Measurements from ENCODE around the gene PALB2. TPM values are rescaled to one million over a fixed set of nuclear protein-coding genes. Genes with fewer than 3 reads are reported as not detected.

Gene PALB2
- total RNA-seq, 6 donors from 2014 or later, result 6.4 to 32.5 (median 11.6) TPM

DNA sequence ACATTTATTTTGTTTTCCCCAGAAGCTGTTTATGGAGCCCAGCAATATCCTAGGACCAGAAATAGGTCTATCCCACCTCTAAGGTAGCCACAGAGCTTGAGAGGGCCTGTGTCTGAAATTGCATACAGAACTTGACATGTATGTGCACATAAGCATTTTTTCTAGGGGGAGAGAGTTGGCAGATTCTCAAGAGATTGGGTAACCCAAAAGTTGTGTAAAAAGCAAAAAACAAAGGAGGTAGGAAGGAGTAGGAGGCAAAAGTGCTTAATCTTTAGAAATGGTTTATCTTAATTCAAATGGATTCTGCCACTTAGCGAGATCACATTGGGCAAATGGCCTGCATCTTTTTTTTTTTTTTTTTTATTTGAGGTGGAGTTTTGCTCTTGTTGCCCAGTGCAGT is 41.1 kb upstream of the PALB2 start:
- ATAC-seq (ENCODE audit: low FRiP score in 2 of 2) (no peak), DNase-seq (no peak)
- Histone ChIP-seq H3K27me3 (no peaks in the 10 kb centered on the region), H3K36me3 (peaks cover 6 to 37% (median 23%) of the 10 kb centered on the region in 4 donors), H3K4me3 (no peak overlapping the region), H3K27ac (no peak overlapping the region), H3K4me1 (peaks cover 11 to 19% (median 17%) of the 10 kb centered on the region in 4 donors), H3K9me3 (no peaks in the 10 kb centered on the region)
- WGBS, 2 donors, result 63 to 89% methylated on average over 1 of the region's 1 CpG
- TF ChIP-seq EP300 (IDR thresholded peaks at IDR 0.05), result no peak
- TF ChIP-seq POLR2AphosphoS5 (IDR thresholded peaks at IDR 0.05), result no peak
- no peak for TF ChIP-seq POLR2A (IDR thresholded peaks at IDR 0.05)
- TF ChIP-seq, protein P1, sequence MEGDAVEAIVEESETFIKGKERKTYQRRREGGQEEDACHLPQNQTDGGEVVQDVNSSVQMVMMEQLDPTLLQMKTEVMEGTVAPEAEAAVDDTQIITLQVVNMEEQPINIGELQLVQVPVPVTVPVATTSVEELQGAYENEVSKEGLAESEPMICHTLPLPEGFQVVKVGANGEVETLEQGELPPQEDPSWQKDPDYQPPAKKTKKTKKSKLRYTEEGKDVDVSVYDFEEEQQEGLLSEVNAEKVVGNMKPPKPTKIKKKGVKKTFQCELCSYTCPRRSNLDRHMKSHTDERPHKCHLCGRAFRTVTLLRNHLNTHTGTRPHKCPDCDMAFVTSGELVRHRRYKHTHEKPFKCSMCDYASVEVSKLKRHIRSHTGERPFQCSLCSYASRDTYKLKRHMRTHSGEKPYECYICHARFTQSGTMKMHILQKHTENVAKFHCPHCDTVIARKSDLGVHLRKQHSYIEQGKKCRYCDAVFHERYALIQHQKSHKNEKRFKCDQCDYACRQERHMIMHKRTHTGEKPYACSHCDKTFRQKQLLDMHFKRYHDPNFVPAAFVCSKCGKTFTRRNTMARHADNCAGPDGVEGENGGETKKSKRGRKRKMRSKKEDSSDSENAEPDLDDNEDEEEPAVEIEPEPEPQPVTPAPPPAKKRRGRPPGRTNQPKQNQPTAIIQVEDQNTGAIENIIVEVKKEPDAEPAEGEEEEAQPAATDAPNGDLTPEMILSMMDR (IDR thresholded peaks at IDR 0.05), result no peak

DNA sequence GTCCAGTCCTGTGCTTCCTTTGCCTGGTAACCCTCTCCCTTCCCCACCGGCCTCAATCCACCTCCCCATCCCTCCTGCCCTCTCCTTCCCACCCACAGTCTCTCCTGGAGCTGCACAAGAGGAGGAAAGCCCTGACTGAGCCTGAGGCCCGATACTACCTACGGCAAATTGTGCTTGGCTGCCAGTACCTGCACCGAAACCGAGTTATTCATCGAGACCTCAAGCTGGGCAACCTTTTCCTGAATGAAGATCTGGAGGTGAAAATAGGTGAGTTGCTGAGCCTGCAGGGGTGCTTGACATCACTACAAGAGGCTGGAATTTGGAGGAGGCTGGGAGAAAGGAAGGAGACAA is 38.9 kb upstream of the PALB2 start:
- Histone ChIP-seq H3K9me3 (no peaks in the 10 kb centered on the region), H3K27me3 (no peaks in the 10 kb centered on the region), H3K27ac (no peak overlapping the region), H3K36me3 (peaks cover 5 to 34% (median 15%) of the 10 kb centered on the region in 4 donors), H3K4me1 (peaks cover 11 to 19% (median 17%) of the 10 kb centered on the region in 4 donors), H3K4me3 (peak overlapping the region in 2 of 4 donors; percentile 42 to 67)
- no peak for ATAC-seq (ENCODE audit: low FRiP score in 2 of 2)
- DNase-seq, result no peak
- WGBS, 2 donors, result 52 to 61% methylated on average over 6 of the region's 6 CpGs
- TF ChIP-seq POLR2AphosphoS5 (IDR thresholded peaks at IDR 0.05) (no peak), EP300 (IDR thresholded peaks at IDR 0.05) (no peak), POLR2A (IDR thresholded peaks at IDR 0.05) (no peak)
- TF ChIP-seq, protein P1 (IDR thresholded peaks at IDR 0.05), result no peak

DNA sequence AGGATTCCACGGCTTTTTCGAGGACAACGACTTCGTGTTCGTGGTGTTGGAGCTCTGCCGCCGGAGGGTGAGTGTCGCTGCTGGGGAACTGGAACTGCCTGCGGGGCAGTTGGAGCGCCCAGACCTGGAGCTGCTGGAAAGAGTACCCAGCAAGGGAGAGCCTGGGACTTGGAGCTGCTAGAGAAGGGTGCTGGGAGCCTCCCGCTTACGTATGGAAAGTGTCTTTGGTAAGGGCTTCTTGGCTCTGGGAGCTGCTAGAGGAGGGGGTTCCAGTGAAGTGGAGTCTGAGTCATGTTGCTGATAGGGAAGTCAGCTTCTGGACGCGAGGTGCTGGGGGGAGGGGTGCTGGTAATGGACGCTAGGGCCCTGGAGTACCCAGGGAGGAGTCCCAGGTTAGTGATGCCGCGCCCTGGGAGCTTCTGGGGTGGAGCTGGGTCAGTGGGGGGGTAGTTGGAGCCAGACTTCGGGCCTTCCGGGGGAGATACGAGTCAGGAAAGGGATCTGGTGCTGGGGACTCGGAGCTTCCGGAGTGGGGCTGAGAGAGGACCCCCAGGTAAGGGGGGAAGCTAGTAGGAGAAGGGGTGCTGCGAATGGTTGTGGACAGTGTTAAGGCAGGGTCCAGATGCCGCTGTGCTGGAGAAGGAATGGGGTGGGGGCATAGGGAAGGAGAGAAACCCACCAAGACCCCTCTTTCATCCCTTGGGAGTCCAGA is 38.3 kb upstream of the PALB2 start:
- TF ChIP-seq EP300 (IDR thresholded peaks at IDR 0.05) (no peak), POLR2AphosphoS5 (IDR thresholded peaks at IDR 0.05) (no peak), POLR2A (IDR thresholded peaks at IDR 0.05) (no peak)
- TF ChIP-seq, protein P1 (IDR thresholded peaks at IDR 0.05), result no peak
- 18 to 27% methylated on average over 16 to 24 of the region's 24 CpGs for WGBS, 2 donors
- H3K4me1 ChIP-seq, result peaks cover 11 to 19% (median 17%) of the 10 kb centered on the region in 4 donors
- H3K9me3 ChIP-seq, result no peaks in the 10 kb centered on the region
- ATAC-seq (ENCODE audit: low FRiP score in 2 of 2) (peak; percentile 7 to 26), DNase-seq (peak in 1 of 2 donors; percentile 49)
- H3K27ac ChIP-seq, result peak overlapping the region in 1 of 4 donors; percentile 4
- peaks cover 2 to 34% (median 15%) of the 10 kb centered on the region in 4 donors for H3K36me3 ChIP-seq
- H3K4me3 ChIP-seq, result peak overlapping the region in 3 of 4 donors; percentile 42 to 67 (median 57)
- no peaks in the 10 kb centered on the region for H3K27me3 ChIP-seq

DNA sequence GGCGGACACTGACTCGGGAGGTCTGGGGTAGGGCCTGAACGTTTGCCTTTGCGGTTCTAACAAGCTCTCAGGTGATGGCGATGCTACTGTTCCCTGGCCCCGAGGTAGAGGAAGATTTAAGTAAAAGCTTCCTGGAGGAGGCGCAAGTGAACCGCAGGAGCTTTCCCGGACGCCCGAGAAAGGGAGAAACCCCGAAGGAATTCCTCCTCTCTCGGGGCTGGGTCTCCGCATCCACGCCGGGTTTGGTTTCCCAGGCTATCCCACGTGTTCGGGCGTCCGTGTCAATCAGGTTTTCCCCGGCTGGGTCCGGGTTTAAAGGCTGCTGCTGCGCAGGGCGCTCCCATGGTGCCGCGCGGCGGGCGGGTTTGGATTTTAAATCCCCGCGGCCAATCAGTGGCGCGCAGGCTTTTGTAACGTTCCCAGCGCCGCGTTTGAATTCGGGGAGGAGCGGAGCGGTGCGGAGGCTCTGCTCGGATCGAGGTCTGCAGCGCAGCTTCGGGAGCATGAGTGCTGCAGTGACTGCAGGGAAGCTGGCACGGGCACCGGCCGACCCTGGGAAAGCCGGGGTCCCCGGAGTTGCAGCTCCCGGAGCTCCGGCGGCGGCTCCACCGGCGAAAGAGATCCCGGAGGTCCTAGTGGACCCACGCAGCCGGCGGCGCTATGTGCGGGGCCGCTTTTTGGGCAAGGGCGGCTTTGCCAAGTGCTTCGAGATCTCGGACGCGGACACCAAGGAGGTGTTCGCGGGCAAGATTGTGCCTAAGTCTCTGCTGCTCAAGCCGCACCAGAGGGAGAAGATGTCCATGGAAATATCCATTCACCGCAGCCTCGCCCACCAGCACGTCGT is 37.5 kb upstream of the PALB2 start, which contains the start of gene PLK1:
TSS of gene PLK1 (plus strand) at position 460 of the 844 bp plus-strand sequence. CDS start at position 504, 44 bp downstream.
- no peak for TF ChIP-seq EP300 (IDR thresholded peaks at IDR 0.05)
- TF ChIP-seq, protein P1 (IDR thresholded peaks at IDR 0.05), result peak in 1 of 6 experiments; percentile 22
- DNase-seq (peak; percentile 81 to 95), ATAC-seq (ENCODE audit: low FRiP score in 2 of 2) (peak; percentile 89 to 95)
- peaks cover 11 to 19% (median 17%) of the 10 kb centered on the region in 4 donors for H3K4me1 ChIP-seq
- peak within 1 kb of the TSS in 2 of 4 donors; percentile 4 to 26 for H3K27ac ChIP-seq
- H3K4me3 ChIP-seq, result peak within 1 kb of the TSS; percentile 42 to 67 (median 57)
- 2 to 3% methylated on average over 9 to 50 of the region's 75 CpGs for WGBS, 2 donors
- H3K27me3 ChIP-seq, result no peaks in the 10 kb centered on the region
- no peaks in the 10 kb centered on the region for H3K9me3 ChIP-seq
- peaks cover 0 to 30% (median 13%) of the 10 kb centered on the region in 4 donors for H3K36me3 ChIP-seq
